CD4-positive, alpha-beta T cell treated with Interleukin-4 for 1 hour (primary cell): Measurements from ENCODE around the gene LRRC8C.
"Not testable (repeated sequence)": the region's sequence is repeated elsewhere in the genome, so short reads cannot be mapped to it uniquely, and the experiment has no call there.

Experiments used
- DNase-seq, 2 donors: peaks; one replicate each; pipeline ENCODE4 v3.0.0-alpha.2; 2020 to 2022

LRRC8C gene

GRCh38 chr1:89608319-89608983 is 24.5 kb upstream of the LRRC8C start:
- peak; percentile 80 to 86 for DNase-seq

- DNase-seq = peak; percentile 61 to 71
These were observed 23.8 kb upstream of the LRRC8C start for GRCh38 chr1:89608984-89609725.

GRCh38 chr1:89609781-89610456 is 23.0 kb upstream of the LRRC8C start:
- DNase-seq = peak; percentile 44 to 73

- peak; percentile 57 to 83 for DNase-seq
These were observed 22.4 kb upstream of the LRRC8C start for GRCh38 chr1:89610457-89611011.

- peak in 1 of 2 donors; percentile 62 for DNase-seq
These were observed 21.2 kb upstream of the LRRC8C start for GRCh38 chr1:89611721-89612120.

GRCh38 chr1:89613928-89614327 is 19.0 kb upstream of the LRRC8C start:
- no peak for DNase-seq

- peak in 1 of 2 donors; percentile 47 for DNase-seq
These were observed 17.0 kb upstream of the LRRC8C start for GRCh38 chr1:89615676-89616598.

- no peak for DNase-seq
These were observed 15.9 kb upstream of the LRRC8C start for GRCh38 chr1:89616844-89617627.

- no peak for DNase-seq
These were observed 12.3 kb upstream of the LRRC8C start for GRCh38 chr1:89620664-89621063.

GRCh38 chr1:89622895-89623294 is 10.0 kb upstream of the LRRC8C start:
- DNase-seq = peak in 1 of 2 donors; percentile 69

- DNase-seq = no peak
These were observed 8.6 kb upstream of the LRRC8C start for GRCh38 chr1:89624314-89624713.

GRCh38 chr1:89624715-89625323 is 8.1 kb upstream of the LRRC8C start:
- DNase-seq = no peak

- no peak for DNase-seq
These were observed 5.3 kb upstream of the LRRC8C start for GRCh38 chr1:89627596-89627962.

GRCh38 chr1:89629146-89629545 is 3.8 kb upstream of the LRRC8C start:
- no peak for DNase-seq

- DNase-seq = not testable (repeated sequence)
These were observed 3.3 kb upstream of the LRRC8C start for GRCh38 chr1:89629600-89629999.

- DNase-seq = peak in 1 of 2 donors; percentile 53
These were observed 2.9 kb upstream of the LRRC8C start for GRCh38 chr1:89630048-89630447.

GRCh38 chr1:89631816-89632656 is 884 bp upstream of the LRRC8C start:
- DNase-seq = peak in 1 of 2 donors; percentile 38

- DNase-seq = peak; percentile 69 to 70
These were observed 404 bp downstream of the LRRC8C start for GRCh38 chr1:89633248-89633799.

GRCh38 chr1:89633800-89634625 is 1.1 kb downstream of the LRRC8C start:
- no peak for DNase-seq
